Measurements from ENCODE around the gene UGT1A10.
"Not testable (repeated sequence)": the region's sequence is repeated elsewhere in the genome, so short reads cannot be mapped to it uniquely, and the experiment has no call there.

UGT1A10 gene

GRCh38 chr2:233698740-233699139, 62.5 kb downstream of the UGT1A10 start:
- no peak for DNase-seq

GRCh38 chr2:233699424-233700027, 63.3 kb downstream of the UGT1A10 start:
- DNase-seq = no peak

GRCh38 chr2:233700028-233700635, 63.9 kb downstream of the UGT1A10 start:
- no peak for DNase-seq

DNA sequence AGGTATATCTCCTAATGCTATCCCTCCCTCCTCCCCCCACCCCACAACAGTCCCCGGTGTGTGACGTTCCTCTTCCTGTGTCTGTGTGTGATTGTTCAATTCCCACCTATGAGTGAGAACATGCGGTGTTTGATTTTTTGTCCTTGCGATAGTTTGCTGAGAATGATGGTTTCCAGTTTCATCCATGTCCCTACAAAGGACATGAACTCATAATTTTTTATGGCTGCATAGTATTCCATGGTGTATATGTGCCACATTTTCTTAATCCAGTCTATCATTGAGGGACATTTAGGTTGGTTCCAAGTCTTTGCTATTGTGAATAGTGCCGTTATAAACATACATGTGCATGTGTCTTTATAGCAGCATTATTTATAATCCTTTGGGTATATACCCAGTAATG, 64.6 kb downstream of the UGT1A10 start:
- not testable (repeated sequence) for DNase-seq

DNA sequence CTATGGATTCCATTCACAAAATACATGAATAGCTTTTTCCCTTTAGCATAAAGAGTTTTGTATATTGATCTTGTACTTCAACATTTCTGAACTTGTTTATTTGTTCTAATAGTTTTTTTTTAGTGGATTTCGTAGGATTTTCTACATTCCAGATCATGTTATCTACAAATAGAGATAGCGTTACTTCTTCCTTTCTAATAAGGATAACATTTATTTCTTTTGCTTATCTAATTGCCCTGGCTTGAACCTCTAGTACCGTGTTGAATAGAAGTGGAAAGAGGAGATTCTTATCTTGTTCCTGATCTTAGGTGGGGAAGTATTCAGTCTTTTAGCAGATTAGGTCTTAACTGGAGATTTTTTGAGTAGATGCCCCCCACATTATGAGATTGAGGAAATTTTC, 66.0 kb downstream of the UGT1A10 start:
- DNase-seq = no peak

DNA sequence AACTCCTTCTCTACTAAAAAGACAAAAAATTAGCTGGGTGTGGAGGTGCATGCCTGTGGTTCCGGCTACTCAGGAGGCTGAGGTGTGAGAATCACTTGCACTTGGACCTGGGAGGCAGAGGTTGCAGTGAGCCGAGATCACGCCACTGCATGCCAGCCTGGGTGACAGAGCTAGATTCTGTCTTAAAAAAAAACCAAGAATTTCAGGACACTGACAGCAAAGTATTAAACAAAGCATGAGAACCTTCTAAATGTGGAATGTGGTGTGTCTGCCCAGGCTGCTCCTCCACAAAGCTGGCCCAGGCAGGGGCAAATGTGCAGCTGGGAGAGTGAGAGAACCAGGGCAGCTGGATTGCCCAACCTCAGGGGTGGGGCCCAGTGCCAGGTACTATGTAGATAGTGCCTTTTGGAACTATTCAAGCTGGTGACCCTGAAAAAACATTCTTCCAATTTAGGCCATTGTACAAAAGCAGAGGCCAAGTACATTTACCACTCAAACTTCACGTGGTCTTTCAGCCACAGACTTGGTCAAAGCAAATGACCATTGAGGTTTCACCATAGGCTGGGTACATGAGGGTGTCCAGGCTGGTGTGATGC, 69.8 kb downstream of the UGT1A10 start:
- DNase-seq = no peak

DNA sequence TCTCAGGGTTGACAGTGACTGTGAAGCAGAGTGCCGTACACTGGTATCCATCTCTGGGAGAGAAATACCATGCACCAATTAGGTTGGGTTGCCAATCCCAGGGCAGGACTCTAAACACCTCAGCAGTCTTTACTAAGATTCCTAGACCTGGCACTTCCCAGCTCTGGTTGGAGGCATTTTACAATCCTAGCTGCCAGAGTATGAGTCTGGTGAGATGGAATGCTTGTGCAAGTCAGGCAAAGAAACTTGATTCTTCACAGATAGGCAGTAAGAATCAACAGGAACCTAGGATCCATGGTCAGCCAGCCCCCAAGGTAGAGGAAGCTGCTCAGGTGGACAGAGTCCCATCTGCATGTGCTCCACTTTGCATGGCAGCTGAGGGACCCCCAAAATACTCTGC, 70.5 kb downstream of the UGT1A10 start:
- DNase-seq = no peak

DNA sequence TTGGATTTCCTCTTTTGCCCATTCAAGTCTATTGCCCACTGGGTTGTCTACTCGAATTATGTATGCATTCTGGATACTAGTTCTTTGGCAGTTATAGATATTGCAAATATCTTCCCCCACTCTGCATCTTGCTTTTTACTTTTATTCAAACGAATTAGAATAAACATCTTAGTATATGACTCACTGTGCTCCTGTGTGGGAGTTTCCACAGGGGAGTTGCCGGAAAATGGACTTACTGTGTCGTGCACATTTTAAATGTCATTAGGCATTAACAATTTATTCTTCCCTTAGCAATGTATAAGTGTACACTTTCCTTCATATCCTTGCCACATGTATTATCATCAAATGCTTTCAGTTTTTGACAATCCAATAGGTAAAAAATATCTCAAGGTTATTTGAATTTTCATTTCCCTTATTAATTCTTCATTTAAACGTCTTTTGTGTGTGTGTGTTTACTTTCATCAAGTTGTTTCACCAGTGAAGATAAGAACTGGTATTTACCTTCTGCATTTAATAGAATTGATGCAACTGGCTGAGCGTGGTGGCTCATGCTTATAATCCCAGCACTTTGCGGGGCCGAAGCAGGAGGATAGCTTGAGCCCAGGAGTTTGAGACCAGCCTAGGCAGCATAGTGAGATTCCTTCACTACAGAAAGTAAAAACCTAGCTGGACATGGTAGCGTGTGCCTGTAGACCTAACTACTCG, 71.8 kb downstream of the UGT1A10 start:
- no peak for DNase-seq

- no peak for DNase-seq
Measured at GRCh38 chr2:233708942-233709341, 72.7 kb downstream of the UGT1A10 start.

DNA sequence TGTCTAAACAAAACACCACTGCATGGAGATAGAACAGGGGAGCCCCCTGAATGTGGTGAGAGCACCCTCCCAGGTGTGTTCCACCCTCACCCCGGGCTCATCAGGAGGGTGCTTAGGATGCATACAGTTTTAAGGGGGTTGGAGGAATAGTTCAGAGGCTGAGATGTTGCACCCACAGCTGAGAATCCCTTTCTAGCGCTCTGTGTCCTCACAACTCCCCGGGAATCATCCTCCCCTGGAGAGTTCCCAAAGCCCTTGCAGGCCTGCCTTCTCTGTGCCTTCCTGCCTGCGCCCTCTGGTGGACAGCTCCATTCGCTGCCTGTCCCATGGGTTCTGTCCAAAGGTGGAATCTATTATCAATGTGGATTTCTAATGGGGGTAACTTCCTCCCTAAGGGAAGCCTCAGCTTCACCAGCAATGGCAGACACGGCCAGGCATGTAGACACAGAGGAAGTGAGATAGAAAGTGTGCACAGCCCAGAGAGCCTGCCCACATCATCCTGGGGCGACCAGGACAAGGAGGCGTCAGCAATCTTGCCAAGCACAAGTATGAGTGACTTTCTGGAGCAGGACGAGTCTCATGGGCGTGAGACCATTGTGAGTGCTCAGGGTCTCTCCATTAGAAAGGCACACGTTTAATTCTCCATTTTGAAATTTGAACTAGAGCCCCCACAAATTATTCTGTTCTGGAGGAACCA, 75.2 kb downstream of the UGT1A10 start:
- DNase-seq = peak; percentile 69

GRCh38 chr2:233712611-233713261, 76.5 kb downstream of the UGT1A10 start, which contains the start of gene UGT1A5:
Gene UGT1A5, plus strand, starts transcription at chr2:233712907. Its CDS starts 85 bp downstream, at chr2:233712992.
- DNase-seq = no peak

GRCh38 chr2:233713262-233713615, 77.0 kb downstream of the UGT1A10 start:
- no peak for DNase-seq

GRCh38 chr2:233714121-233714520, 77.9 kb downstream of the UGT1A10 start:
- no peak for DNase-seq

DNA sequence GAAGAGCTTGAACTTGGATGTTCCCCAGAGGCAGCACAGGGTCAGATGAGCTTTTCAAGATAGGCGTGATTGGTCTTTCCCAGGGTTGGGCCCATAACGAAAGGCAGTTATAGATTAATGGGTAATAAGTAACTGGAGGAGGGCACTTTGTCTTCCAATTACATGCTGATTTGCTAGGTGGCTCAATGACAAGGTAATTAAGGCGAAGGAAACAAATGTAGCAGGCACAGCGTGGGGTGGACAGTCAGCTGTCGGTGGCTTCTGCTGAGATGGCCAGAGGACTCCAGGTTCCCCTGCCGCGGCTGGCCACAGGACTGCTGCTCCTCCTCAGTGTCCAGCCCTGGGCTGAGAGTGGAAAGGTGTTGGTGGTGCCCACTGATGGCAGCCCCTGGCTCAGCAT, 82.3 kb downstream of the UGT1A10 start, which contains the start of gene UGT1A4:
UGT1A4 (plus strand) TSS at position 185 of the 400 bp plus-strand sequence; CDS start at position 270, 85 bp downstream.
- DNase-seq = no peak

GRCh38 chr2:233728723-233729301, 92.6 kb downstream of the UGT1A10 start, which contains the start of gene UGT1A3:
Gene UGT1A3, plus strand, starts transcription at chr2:233729042. Its CDS starts 85 bp downstream, at chr2:233729127.
- DNase-seq = no peak

DNA sequence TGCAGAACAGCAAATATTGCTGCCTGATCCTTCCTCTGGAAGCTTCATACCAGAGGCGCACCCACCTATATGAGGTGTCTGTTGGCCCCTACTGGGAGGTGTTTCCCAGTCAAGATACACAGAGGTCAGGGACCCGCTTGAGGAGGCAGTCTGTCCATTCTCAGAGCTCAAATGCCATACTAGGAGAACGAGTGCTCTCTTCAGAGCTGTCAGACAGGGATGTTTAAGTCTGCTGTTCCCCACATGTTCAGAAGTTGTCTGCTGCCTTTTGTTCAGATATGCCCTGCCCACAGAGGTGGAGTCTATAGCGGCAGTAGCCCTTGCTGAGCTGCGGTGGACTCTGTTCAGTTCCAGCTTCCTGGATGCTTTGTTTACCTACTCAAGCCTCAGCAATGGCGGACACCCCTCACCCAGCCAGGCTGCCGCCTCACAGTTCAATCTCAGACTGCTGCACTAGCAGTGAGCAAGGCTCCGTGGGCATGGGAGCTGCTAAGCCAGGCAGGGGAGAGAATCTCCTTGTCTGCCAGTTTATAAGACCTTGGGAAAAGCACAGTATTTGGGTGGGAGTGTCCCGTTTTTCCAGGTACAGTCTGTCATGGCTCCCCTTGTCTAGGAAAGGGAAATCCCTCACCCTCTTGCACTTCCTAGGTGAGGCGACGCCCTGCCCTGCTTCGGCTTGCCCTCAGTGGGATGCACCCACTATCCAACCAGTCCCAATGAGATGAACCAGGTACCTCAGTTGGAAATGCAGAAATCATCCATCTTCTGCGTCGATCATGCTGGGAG, 100.8 kb downstream of the UGT1A10 start:
- not testable (repeated sequence) for DNase-seq

DNA sequence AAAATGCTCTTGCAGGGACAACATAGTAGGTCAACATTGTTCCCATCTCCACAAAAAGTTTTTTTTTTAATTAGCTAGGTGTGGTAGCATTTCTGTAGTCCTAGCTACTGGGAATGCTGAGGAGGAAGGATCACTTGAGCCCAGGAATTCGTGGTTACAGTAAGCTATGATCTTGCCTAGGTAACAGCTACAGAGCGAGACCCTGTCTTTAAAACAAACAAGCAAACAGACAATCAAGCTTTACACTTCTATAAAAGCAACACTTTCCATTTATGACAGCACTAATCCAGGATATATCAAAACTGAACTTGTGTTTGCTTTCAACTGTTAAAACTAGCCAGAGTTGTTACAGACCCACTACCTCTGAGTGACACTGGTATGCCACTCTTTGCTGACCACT, 104.6 kb downstream of the UGT1A10 start:
- DNase-seq = no peak

- DNase-seq = no peak
Measured at GRCh38 chr2:233743464-233744259, 107.4 kb downstream of the UGT1A10 start.

GRCh38 chr2:233745073-233745755, 109.0 kb downstream of the UGT1A10 start:
- no peak for DNase-seq

DNA sequence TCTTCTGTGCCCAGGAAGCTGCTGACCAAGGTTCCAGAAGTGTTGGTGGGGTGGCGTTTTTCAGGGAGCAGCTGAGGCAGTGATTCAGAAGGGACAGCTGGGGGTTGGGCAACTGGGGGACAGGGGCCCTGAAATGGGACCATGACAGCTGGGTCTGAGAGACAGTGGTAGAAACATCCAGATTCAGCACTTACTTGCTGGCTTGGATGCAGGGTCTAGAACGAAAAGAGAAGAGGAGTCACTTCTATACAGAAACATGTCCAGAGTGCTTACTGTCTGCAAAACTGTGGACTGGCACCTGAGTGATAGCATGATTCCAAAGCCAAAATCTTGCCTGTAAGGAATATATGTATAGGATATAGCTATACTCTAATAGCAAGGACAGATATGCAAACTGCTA, 109.6 kb downstream of the UGT1A10 start:
- DNase-seq = not testable (repeated sequence)
